WERI-Rb-1 (cell line): Measurements from ENCODE around the gene SH3RF3.

ENCODE experiments used
- DNase-seq: peaks from one replicate; pipeline ENCODE4 v3.0.0-alpha.2; 2020
- H3K27ac ChIP-seq: fragments of 250-450 bp; sonication (Bioruptor Pico); 2 replicates; pipeline ENCODE4 v1.5.1; 2020; ENCODE audit warnings: mild to moderate bottlenecking, moderate library complexity
- H3K27me3 ChIP-seq: fragments of 250-450 bp; sonication (Bioruptor Pico); 2 replicates; pipeline ENCODE4 v1.5.1; 2021; ENCODE audit warnings: mild to moderate bottlenecking, low read depth, moderate library complexity; ENCODE audit not compliant: insufficient read depth, severe bottlenecking
- H3K36me3 ChIP-seq: fragments of 250-450 bp; sonication (Bioruptor Pico); 2 replicates; pipeline ENCODE4 v1.5.1; 2020; ENCODE audit warnings: mild to moderate bottlenecking, moderate library complexity
- H3K4me3 ChIP-seq: 2 replicates; pipeline ENCODE4 v1.5.1; 2011; ENCODE audit warnings: low read depth, mild to moderate bottlenecking, control low read depth, low read length
- H3K9me3 ChIP-seq: fragments of 250-450 bp; sonication (Bioruptor Pico); 2 replicates; pipeline ENCODE4 v1.5.1; 2021; ENCODE audit warnings: mild to moderate bottlenecking, moderate library complexity; ENCODE audit not compliant: severe bottlenecking
- CTCF ChIP-seq: IDR thresholded peaks from 2 replicates; pipeline ENCODE4 v1.5.1; 2011; ENCODE audit warnings: low read depth, mild to moderate bottlenecking, control low read depth, inconsistent platforms, low read length

SH3RF3 gene

GRCh38 chr2:109435066-109435690 is 306.2 kb downstream of the SH3RF3 start:
- Histone ChIP-seq H3K36me3 (no peaks in the 10 kb centered on the region), H3K27ac (no peak overlapping the region), H3K4me3 (no peak overlapping the region), H3K9me3 (no peaks in the 10 kb centered on the region), H3K27me3 (no peaks in the 10 kb centered on the region)
- DNase-seq: no peak
- no peak for TF ChIP-seq CTCF

- Histone ChIP-seq H3K9me3 (no peaks in the 10 kb centered on the region), H3K27ac (no peak overlapping the region), H3K36me3 (no peaks in the 10 kb centered on the region), H3K27me3 (no peaks in the 10 kb centered on the region), H3K4me3 (no peak overlapping the region)
- TF ChIP-seq CTCF: no peak
- no peak for DNase-seq
These were observed 307.0 kb downstream of the SH3RF3 start for GRCh38 chr2:109435901-109436598.

GRCh38 chr2:109436610-109437225 is 307.7 kb downstream of the SH3RF3 start:
- DNase-seq: no peak

GRCh38 chr2:109437325-109438090 is 308.5 kb downstream of the SH3RF3 start:
- no peaks in the 10 kb centered on the region for H3K9me3 ChIP-seq
- H3K27me3 ChIP-seq: no peaks in the 10 kb centered on the region
- H3K4me3 ChIP-seq: no peak overlapping the region
- H3K27ac ChIP-seq: peak overlapping the region; percentile 52
- peak; percentile 66 for DNase-seq
- TF ChIP-seq CTCF: no peak
- no peaks in the 10 kb centered on the region for H3K36me3 ChIP-seq

More at GRCh38 chr2:109436610-109437225, 307.7 kb downstream of the SH3RF3 start:
- no peak for TF ChIP-seq CTCF
- no peaks in the 10 kb centered on the region for H3K27me3 ChIP-seq
- H3K4me3 ChIP-seq: no peak overlapping the region
- H3K27ac ChIP-seq: peak overlapping the region; percentile 52
- no peaks in the 10 kb centered on the region for H3K36me3 ChIP-seq
- H3K9me3 ChIP-seq: no peaks in the 10 kb centered on the region

- H3K9me3 ChIP-seq: peaks cover 6% of the 10 kb centered on the region
- H3K27ac ChIP-seq: no peak overlapping the region; the same call in 1 of the 2 replicates
- H3K36me3 ChIP-seq: no peaks in the 10 kb centered on the region
- no peak for TF ChIP-seq CTCF
- H3K27me3 ChIP-seq: no peaks in the 10 kb centered on the region
- DNase-seq: no peak
- no peak overlapping the region for H3K4me3 ChIP-seq
These were observed 309.1 kb downstream of the SH3RF3 start for GRCh38 chr2:109438146-109438545.
